HEK293 (cell line): Measurements from ENCODE around the gene CEP83.
A peak's percentile ranks its signal among the peaks of the same experiment; 100 is the strongest.

Experiments
- CTCF ChIA-PET: fragments of 350-600 bp; formaldehyde crosslinking; extraction: SDS; loops from one replicate; lab custom pipeline; 2021; ENCODE audit warnings: antibody characterized with exemption; lab: Yijun Ruan, JAX
- POLR2A ChIA-PET: fragments of 300-600 bp; formaldehyde crosslinking; extraction: SDS; loops from one replicate; lab custom pipeline; 2020; ENCODE audit warnings: antibody characterized with exemption, inconsistent platforms; lab: Yijun Ruan, JAX
- H3K27ac ChIP-seq: fragments of 200-500 bp; sonication (Bioruptor generic); 2 replicates; pipeline ENCODE4 v1.5.1; 2014; ENCODE audit warnings: low read depth, low read length, control low read depth, inconsistent platforms; ENCODE audit errors: extremely low read depth
- H3K36me3 ChIP-seq, 2 experiments: fragments of 200-500 bp in 1 of 2; sonication (Bioruptor generic) in 1 of 2; 1 replicate in 1 of 2; 2 replicates in 1 of 2; pipeline ENCODE4 v1.5.1; 2014 to 2017; ENCODE audit warnings: inconsistent platforms in 2 of 2, low read length in 2 of 2; ENCODE audit not compliant: control insufficient read depth in 2 of 2, insufficient read depth in 1 of 2
- H3K4me1 ChIP-seq: fragments of 200-500 bp; sonication (Bioruptor generic); 2 replicates; pipeline ENCODE4 v1.5.1; 2014; ENCODE audit warnings: mild to moderate bottlenecking, low read length, inconsistent platforms; ENCODE audit not compliant: control insufficient read depth, insufficient read depth
- H3K4me3 ChIP-seq: 2 replicates; pipeline ENCODE4 v1.5.1; 2011; ENCODE audit warnings: low read depth, mild to moderate bottlenecking, control low read depth, low read length, moderate library complexity
- H3K9me3 ChIP-seq: fragments of 200-500 bp; sonication (Bioruptor generic); 2 replicates; pipeline ENCODE4 v1.5.1; 2014; ENCODE audit warnings: low read depth, low read length, inconsistent platforms; ENCODE audit not compliant: control insufficient read depth, insufficient read depth
- KLF10 ChIP-seq: fragments of 450-650 bp; IDR thresholded peaks from 2 replicates; pipeline ENCODE4 v1.5.1; 2018; ENCODE audit warnings: missing biosample characterization, mild to moderate bottlenecking, missing genetic modification characterization
- KLF7 ChIP-seq: fragments of 450-650 bp; formaldehyde crosslinking; IDR thresholded peaks from 2 replicates; pipeline ENCODE4 v1.5.1; 2016; ENCODE audit warnings: missing biosample characterization, missing genetic modification characterization, borderline replicate concordance
- SETDB1 ChIP-seq: IDR thresholded peaks from one replicate; pipeline ENCODE4 v1.6.1; 2017; ENCODE audit warnings: mild to moderate bottlenecking, low read length, moderate library complexity, mixed read lengths; ENCODE audit not compliant: insufficient read length
- TSHZ1 ChIP-seq: fragments of 450-650 bp; formaldehyde crosslinking; IDR thresholded peaks from 2 replicates; pipeline ENCODE4 v1.5.1; 2016; ENCODE audit warnings: missing biosample characterization, missing genetic modification characterization, borderline replicate concordance
- ZFP37 ChIP-seq: fragments of 450-650 bp; formaldehyde crosslinking; IDR thresholded peaks from 2 replicates; pipeline ENCODE4 v1.5.1; 2016; ENCODE audit warnings: missing biosample characterization, missing genetic modification characterization
- ZFP69B ChIP-seq: fragments of 450-650 bp; formaldehyde crosslinking; IDR thresholded peaks from 2 replicates; pipeline ENCODE4 v1.5.1; 2016; ENCODE audit warnings: missing biosample characterization, missing genetic modification characterization
- ZNF10 ChIP-seq: fragments of 450-650 bp; formaldehyde crosslinking; IDR thresholded peaks from 2 replicates; pipeline ENCODE4 v1.5.1; 2017; ENCODE audit warnings: missing biosample characterization, missing genetic modification characterization
- ZNF513 ChIP-seq: fragments of 450-650 bp; IDR thresholded peaks from 2 replicates; pipeline ENCODE4 v1.5.1; 2018; ENCODE audit warnings: missing biosample characterization, missing genetic modification characterization
- ZNF624 ChIP-seq: fragments of 450-650 bp; formaldehyde crosslinking; IDR thresholded peaks from 2 replicates; pipeline ENCODE4 v1.5.1; 2017; ENCODE audit warnings: missing biosample characterization, missing genetic modification characterization
- ZNF654 ChIP-seq: fragments of 450-650 bp; formaldehyde crosslinking; IDR thresholded peaks from 2 replicates; pipeline ENCODE4 v1.5.1; 2016; ENCODE audit warnings: low read depth, missing biosample characterization, missing genetic modification characterization
- TF ChIP-seq, protein P1 (sequence below): fragments of 450-650 bp; formaldehyde crosslinking; IDR thresholded peaks from 2 replicates; pipeline ENCODE4 v1.5.1; 2016; ENCODE audit warnings: missing biosample characterization, missing genetic modification characterization
- TF ChIP-seq, protein P2 (sequence below): fragments of 450-650 bp; formaldehyde crosslinking; optimal IDR thresholded peaks from 2 replicates; pipeline ENCODE3; 2016; ENCODE audit warnings: missing biosample characterization, mild to moderate bottlenecking, missing genetic modification characterization
- TF ChIP-seq, protein P3 (sequence below): fragments of 450-650 bp; formaldehyde crosslinking; conservative IDR thresholded peaks from 2 replicates; pipeline ENCODE4 v1.5.1; 2016; ENCODE audit warnings: low read depth, missing biosample characterization, missing genetic modification characterization

CEP83 gene

GRCh38 chr12:94435511-94435927 lies 24.1 kb downstream of the CEP83 start:
- H3K9me3 ChIP-seq, result no peaks in the 10 kb centered on the region
- 0 out of 2 replicates have a peak, but pooled peaks have one; percentile 46 for TF ChIP-seq ZNF10
- TF ChIP-seq, protein P1, sequence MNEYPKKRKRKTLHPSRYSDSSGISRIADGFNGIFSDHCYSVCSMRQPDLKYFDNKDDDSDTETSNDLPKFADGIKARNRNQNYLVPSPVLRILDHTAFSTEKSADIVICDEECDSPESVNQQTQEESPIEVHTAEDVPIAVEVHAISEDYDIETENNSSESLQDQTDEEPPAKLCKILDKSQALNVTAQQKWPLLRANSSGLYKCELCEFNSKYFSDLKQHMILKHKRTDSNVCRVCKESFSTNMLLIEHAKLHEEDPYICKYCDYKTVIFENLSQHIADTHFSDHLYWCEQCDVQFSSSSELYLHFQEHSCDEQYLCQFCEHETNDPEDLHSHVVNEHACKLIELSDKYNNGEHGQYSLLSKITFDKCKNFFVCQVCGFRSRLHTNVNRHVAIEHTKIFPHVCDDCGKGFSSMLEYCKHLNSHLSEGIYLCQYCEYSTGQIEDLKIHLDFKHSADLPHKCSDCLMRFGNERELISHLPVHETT (tag by site-specific recombination), result no peak
- TF ChIP-seq, all 188 proteins: peak for 1
- H3K36me3 ChIP-seq, result no peaks in the 10 kb centered on the region
- no peak overlapping the region for H3K4me3 ChIP-seq
- ChIA-PET POLR2A (interaction anchor here (0.6 kb wide), 1 partner anchor 968 kb away, joined by 3 read pairs; the partner anchor contains the start of gene MRPL42), CTCF (interaction anchor here (0.5 to 1.1 kb wide), 2 partner anchors 98 to 141 kb away, joined by 4 to 5 read pairs; no protein-coding TSS in a partner anchor)
- H3K4me1 ChIP-seq, result no peaks in the 10 kb centered on the region
- no peak overlapping the region for H3K27ac ChIP-seq

DNA sequence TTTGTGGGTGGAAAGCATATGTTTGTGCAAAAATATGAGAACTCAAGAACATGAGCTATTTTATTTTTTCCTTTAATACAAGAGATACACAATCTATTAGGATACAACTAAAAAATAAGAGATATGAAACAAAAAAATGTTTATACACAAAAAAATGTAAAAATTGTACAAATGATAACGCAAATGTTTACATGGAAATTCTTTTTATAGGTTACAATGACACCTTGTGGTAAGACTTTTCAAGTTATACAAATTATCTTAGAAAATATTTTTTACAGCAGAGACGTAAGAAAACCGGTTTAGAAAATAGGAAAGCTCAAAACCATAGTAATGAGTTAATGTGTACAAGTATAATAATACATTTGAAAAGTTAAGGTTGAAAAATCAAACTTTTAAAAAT lies 25.5 kb downstream of the CEP83 start:
- ChIA-PET CTCF (interaction anchor here (0.7 to 1.4 kb wide), 9 partner anchors 62 to 667 kb away, joined by 3 to 9 read pairs (median 3); no protein-coding TSS in a partner anchor), POLR2A (no interaction called here)
- H3K9me3 ChIP-seq, result no peaks in the 10 kb centered on the region
- no peaks in the 10 kb centered on the region for H3K36me3 ChIP-seq
- no peak overlapping the region for H3K4me3 ChIP-seq
- TF ChIP-seq ZNF654 (tag by site-specific recombination) (peak; percentile 14; the same call in 1 of the 2 replicates), ZFP69B (no peak)
- no peak overlapping the region for H3K27ac ChIP-seq
- no peaks in the 10 kb centered on the region for H3K4me1 ChIP-seq

GRCh38 chr12:94433744-94434143 lies 25.9 kb downstream of the CEP83 start:
- CTCF ChIA-PET, result interaction anchor here (0.6 to 1.4 kb wide), 7 partner anchors 97 to 666 kb away, joined by 3 to 9 read pairs (median 4); no protein-coding TSS in a partner anchor
- TF ChIP-seq KLF10 (tag by site-specific recombination), result no peak
- Histone ChIP-seq H3K4me3 (no peak overlapping the region), H3K36me3 (no peaks in the 10 kb centered on the region), H3K4me1 (0 out of 2 replicates have a peak, but pooled peaks cover under 1% of the 10 kb centered on the region), H3K27ac (no peak overlapping the region), H3K9me3 (no peaks in the 10 kb centered on the region)
- POLR2A ChIA-PET, result no interaction called here

- POLR2A ChIA-PET, result no interaction called here
- H3K27ac ChIP-seq, result no peak overlapping the region
- no peaks in the 10 kb centered on the region for H3K9me3 ChIP-seq
- CTCF ChIA-PET, result interaction anchor here (0.6 kb wide), 1 partner anchor 113 kb away, joined by 4 read pairs; no protein-coding TSS in a partner anchor
- H3K4me3 ChIP-seq, result no peak overlapping the region
- H3K4me1 ChIP-seq, result peaks cover 10% of the 10 kb centered on the region; the same call in 1 of the 2 replicates
- H3K36me3 ChIP-seq, result no peaks in the 10 kb centered on the region
- TF ChIP-seq ZNF513 (tag by site-specific recombination), result no peak
- TF ChIP-seq, protein P2, sequence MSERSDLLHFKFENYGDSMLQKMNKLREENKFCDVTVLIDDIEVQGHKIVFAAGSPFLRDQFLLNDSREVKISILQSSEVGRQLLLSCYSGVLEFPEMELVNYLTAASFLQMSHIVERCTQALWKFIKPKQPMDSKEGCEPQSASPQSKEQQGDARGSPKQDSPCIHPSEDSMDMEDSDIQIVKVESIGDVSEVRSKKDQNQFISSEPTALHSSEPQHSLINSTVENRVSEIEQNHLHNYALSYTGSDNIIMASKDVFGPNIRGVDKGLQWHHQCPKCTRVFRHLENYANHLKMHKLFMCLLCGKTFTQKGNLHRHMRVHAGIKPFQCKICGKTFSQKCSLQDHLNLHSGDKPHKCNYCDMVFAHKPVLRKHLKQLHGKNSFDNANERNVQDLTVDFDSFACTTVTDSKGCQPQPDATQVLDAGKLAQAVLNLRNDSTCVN (tag by site-specific recombination), result no peak
- TF ChIP-seq, protein P3, sequence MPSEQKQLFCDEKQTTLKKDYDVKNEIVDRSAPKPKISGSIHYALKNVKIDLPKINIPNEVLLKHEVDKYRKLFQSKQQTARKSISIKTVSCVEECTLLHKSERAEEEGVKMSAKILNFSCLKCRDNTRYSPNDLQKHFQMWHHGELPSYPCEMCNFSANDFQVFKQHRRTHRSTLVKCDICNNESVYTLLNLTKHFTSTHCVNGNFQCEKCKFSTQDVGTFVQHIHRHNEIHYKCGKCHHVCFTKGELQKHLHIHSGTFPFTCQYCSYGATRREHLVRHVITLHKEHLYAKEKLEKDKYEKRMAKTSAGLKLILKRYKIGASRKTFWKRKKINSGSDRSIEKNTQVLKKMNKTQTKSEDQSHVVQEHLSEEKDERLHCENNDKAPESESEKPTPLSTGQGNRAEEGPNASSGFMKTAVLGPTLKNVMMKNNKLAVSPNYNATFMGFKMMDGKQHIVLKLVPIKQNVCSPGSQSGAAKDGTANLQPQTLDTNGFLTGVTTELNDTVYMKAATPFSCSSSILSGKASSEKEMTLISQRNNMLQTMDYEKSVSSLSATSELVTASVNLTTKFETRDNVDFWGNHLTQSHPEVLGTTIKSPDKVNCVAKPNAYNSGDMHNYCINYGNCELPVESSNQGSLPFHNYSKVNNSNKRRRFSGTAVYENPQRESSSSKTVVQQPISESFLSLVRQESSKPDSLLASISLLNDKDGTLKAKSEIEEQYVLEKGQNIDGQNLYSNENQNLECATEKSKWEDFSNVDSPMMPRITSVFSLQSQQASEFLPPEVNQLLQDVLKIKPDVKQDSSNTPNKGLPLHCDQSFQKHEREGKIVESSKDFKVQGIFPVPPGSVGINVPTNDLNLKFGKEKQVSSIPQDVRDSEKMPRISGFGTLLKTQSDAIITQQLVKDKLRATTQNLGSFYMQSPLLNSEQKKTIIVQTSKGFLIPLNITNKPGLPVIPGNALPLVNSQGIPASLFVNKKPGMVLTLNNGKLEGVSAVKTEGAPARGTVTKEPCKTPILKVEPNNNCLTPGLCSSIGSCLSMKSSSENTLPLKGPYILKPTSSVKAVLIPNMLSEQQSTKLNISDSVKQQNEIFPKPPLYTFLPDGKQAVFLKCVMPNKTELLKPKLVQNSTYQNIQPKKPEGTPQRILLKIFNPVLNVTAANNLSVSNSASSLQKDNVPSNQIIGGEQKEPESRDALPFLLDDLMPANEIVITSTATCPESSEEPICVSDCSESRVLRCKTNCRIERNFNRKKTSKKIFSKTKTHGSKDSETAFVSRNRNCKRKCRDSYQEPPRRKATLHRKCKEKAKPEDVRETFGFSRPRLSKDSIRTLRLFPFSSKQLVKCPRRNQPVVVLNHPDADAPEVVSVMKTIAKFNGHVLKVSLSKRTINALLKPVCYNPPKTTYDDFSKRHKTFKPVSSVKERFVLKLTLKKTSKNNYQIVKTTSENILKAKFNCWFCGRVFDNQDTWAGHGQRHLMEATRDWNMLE (tag by site-specific recombination), result 0 out of 2 replicates have a peak, but pooled peaks have one; percentile 15
- peak; percentile 85 for TF ChIP-seq SETDB1
- TF ChIP-seq ZNF624 (tag by site-specific recombination), result no peak
- TF ChIP-seq ZFP37 (tag by site-specific recombination), result no peak
- TF ChIP-seq KLF7 (tag by site-specific recombination), result no peak
- no peak for TF ChIP-seq TSHZ1 (tag by site-specific recombination)
Measured at GRCh38 chr12:94430304-94430703, 29.4 kb downstream of the CEP83 start.
